ENCODE measurements around the gene PIGL. TPM values are rescaled to one million over a fixed set of nuclear protein-coding genes. Genes with fewer than 3 reads are reported as not detected.

PIGL gene
- total RNA-seq, 1 donor from 2014 or later, result 53.0 TPM

- TF ChIP-seq, protein P1, sequence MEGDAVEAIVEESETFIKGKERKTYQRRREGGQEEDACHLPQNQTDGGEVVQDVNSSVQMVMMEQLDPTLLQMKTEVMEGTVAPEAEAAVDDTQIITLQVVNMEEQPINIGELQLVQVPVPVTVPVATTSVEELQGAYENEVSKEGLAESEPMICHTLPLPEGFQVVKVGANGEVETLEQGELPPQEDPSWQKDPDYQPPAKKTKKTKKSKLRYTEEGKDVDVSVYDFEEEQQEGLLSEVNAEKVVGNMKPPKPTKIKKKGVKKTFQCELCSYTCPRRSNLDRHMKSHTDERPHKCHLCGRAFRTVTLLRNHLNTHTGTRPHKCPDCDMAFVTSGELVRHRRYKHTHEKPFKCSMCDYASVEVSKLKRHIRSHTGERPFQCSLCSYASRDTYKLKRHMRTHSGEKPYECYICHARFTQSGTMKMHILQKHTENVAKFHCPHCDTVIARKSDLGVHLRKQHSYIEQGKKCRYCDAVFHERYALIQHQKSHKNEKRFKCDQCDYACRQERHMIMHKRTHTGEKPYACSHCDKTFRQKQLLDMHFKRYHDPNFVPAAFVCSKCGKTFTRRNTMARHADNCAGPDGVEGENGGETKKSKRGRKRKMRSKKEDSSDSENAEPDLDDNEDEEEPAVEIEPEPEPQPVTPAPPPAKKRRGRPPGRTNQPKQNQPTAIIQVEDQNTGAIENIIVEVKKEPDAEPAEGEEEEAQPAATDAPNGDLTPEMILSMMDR (IDR thresholded peaks at IDR 0.05; ENCODE audit: insufficient read depth, low read length, poor library complexity, severe bottlenecking), result no peak
- no peak for DNase-seq (ENCODE audit: low read depth)
- Histone ChIP-seq H3K27me3 (ENCODE audit: control insufficient read depth, insufficient read depth, low read length) (no peaks in the 10 kb centered on the region), H3K4me3 (ENCODE audit: low read depth, low read length) (no peak overlapping the region), H3K36me3 (ENCODE audit: control insufficient read depth, insufficient read depth, low read length) (no peaks in the 10 kb centered on the region)
Observed at GRCh38 chr17:16277163-16277562, 60.2 kb downstream of the PIGL start.

- TF ChIP-seq, protein P1 (IDR thresholded peaks at IDR 0.05; ENCODE audit: insufficient read depth, low read length, poor library complexity, severe bottlenecking), result no peak
- DNase-seq (ENCODE audit: low read depth), result no peak
- Histone ChIP-seq H3K4me3 (ENCODE audit: low read depth, low read length) (no peak overlapping the region), H3K36me3 (ENCODE audit: control insufficient read depth, insufficient read depth, low read length) (no peaks in the 10 kb centered on the region), H3K27me3 (ENCODE audit: control insufficient read depth, insufficient read depth, low read length) (no peaks in the 10 kb centered on the region)
Observed at GRCh38 chr17:16281351-16281750, 64.3 kb downstream of the PIGL start.

DNA sequence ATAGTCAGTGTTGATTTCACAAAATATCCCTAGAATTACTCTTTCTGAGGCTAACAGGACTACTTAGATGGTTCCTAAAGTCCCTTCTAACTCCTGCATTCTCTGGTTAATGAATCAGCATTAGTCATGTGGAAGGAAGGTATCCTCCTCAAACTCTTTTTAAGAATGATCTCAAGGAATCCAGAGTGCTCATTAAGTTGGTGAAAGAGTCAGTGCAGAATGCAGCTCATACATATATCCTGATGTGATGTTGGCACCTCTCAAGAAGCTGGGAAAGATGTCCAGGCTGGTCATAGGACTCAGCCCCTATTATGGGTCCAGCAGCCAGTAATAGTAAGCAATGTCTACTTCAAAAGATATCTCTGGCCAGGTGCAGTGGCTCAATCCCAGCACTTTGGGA, 65.5 kb downstream of the PIGL start:
- TF ChIP-seq, protein P1 (IDR thresholded peaks at IDR 0.05; ENCODE audit: insufficient read depth, low read length, poor library complexity, severe bottlenecking), result no peak

DNA sequence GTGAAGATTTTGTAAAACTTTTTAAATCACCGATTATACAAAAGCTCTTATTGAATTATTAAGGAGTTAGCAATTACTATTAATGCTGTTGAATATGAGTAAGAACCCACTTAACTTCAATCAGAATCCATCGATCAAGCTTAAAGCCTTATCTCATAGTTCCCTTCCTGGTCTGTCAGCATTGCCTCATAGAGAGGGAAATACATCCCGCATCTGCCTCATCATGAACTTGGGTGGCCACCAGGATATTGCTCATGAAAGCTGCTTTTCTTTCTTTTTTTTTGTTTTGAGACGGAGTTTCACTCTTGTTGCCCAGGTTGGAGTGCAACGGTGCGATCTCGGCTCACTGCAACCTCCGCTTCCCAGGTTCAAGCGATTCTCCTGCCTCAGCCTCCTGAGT, 66.7 kb downstream of the PIGL start:
- Histone ChIP-seq H3K4me3 (ENCODE audit: low read depth, low read length) (no peak overlapping the region), H3K27me3 (ENCODE audit: control insufficient read depth, insufficient read depth, low read length) (no peaks in the 10 kb centered on the region), H3K36me3 (ENCODE audit: control insufficient read depth, insufficient read depth, low read length) (no peaks in the 10 kb centered on the region)
- TF ChIP-seq, protein P1 (IDR thresholded peaks at IDR 0.05; ENCODE audit: insufficient read depth, low read length, poor library complexity, severe bottlenecking), result no peak
- DNase-seq (ENCODE audit: low read depth), result no peak

More for the DNA sequence above, 65.5 kb downstream of the PIGL start:
- DNase-seq (ENCODE audit: low read depth), result peak; percentile 82
- Histone ChIP-seq H3K4me3 (ENCODE audit: low read depth, low read length) (no peak overlapping the region), H3K27me3 (ENCODE audit: control insufficient read depth, insufficient read depth, low read length) (no peaks in the 10 kb centered on the region), H3K36me3 (ENCODE audit: control insufficient read depth, insufficient read depth, low read length) (no peaks in the 10 kb centered on the region)

DNA sequence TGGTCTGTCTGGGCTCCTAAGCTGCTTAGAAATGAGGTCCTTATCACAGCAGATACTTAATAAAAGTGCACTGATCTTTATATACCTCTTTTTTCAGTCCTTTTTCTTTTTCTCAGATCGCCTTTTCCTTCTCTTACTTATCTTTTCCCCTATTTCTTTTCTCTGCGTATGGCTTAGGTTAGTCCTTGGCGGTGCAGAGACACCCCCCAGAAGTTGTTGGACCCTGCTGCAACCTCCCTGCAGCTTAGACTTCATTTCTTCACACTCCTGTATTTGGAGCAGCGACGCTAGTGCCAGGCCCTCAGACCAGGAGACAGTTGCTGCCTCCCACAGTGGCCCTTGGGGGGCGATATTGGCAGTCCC, 68.6 kb downstream of the PIGL start:
- H3K36me3 ChIP-seq (ENCODE audit: control insufficient read depth, insufficient read depth, low read length), result no peaks in the 10 kb centered on the region
- DNase-seq (ENCODE audit: low read depth), result no peak
- TF ChIP-seq, protein P1 (IDR thresholded peaks at IDR 0.05; ENCODE audit: insufficient read depth, low read length, poor library complexity, severe bottlenecking), result peak; percentile 58
- no peaks in the 10 kb centered on the region for H3K27me3 ChIP-seq (ENCODE audit: control insufficient read depth, insufficient read depth, low read length)
- no peak overlapping the region for H3K4me3 ChIP-seq (ENCODE audit: low read depth, low read length)

Data from kidney epithelial cell (primary cell).